Peyer's patch (tissue), 4 donors: Measurements from ENCODE around the gene ITIH1. TPM values are rescaled to one million over a fixed set of nuclear protein-coding genes. Genes with fewer than 3 reads are reported as not detected.

Experiments
- DNase-seq, 3 donors: peaks; one replicate each; pipeline ENCODE4 v3.0.0-alpha.2; 2017 to 2019
- H3K27ac ChIP-seq, 4 donors: fragments of 200-600 bp; sonication (generic); one replicate each; pipeline ENCODE4 v1.5.1; 2016 to 2019
- H3K27me3 ChIP-seq, 2 donors: fragments of 200-600 bp; sonication (generic); one replicate each; pipeline ENCODE4 v1.5.1; 2019
- H3K36me3 ChIP-seq, 3 donors: fragments of 200-600 bp; sonication (generic); one replicate each; pipeline ENCODE4 v1.5.1; 2016 to 2019
- H3K4me1 ChIP-seq, 4 donors: fragments of 200-600 bp; sonication (generic); one replicate each; pipeline ENCODE4 v1.5.1; 2016 to 2019
- H3K4me3 ChIP-seq, 4 donors: fragments of 200-600 bp; sonication (generic); 1 replicate in 3 of 4; 2 replicates in 1 of 4; pipeline ENCODE4 v1.5.1; 2016 to 2019; ENCODE audit warnings: mild to moderate bottlenecking in 1 of 4
- H3K9me3 ChIP-seq, 4 donors: fragments of 200-600 bp; sonication (generic); one replicate each; pipeline ENCODE4 v1.5.1; 2016 to 2019; ENCODE audit warnings: mild to moderate bottlenecking in 1 of 4
- POLR2A ChIP-seq, 2 donors: fragments of 450-650 bp; IDR thresholded peaks; one replicate each; pipeline ENCODE4 v1.5.1; 2017; ENCODE audit warnings: antibody characterized with exemption in 2 of 2, mild to moderate bottlenecking in 2 of 2, moderate library complexity in 2 of 2
- total RNA-seq, 4 donors: library from RNA; depleted of rRNA; stranded (reverse); fragments of >200 nt; gene quantifications; one replicate each; pipeline ENCODE4 v1.1.0, GENCODE V29; 2016
- TF ChIP-seq, protein P1 (sequence below), 6 experiments: fragments of 450-650 bp in 4 of 6; fragments of 200-600 bp in 2 of 6; sonication (generic) in 1 of 6; IDR thresholded peaks; one replicate each; pipeline ENCODE4 v1.5.1; 2017 to 2019; ENCODE audit warnings: antibody characterized with exemption in 6 of 6, mild to moderate bottlenecking in 3 of 6, moderate library complexity in 1 of 6

ITIH1 gene
- total RNA-seq, 4 donors from 2014 or later = not detected

GRCh38 chr3:52777959-52778805 is 783 bp downstream of the ITIH1 start:
- Histone ChIP-seq H3K36me3 (no peaks in the 10 kb centered on the region), H3K4me3 (no peak overlapping the region), H3K27ac (no peak overlapping the region), H3K9me3 (no peaks in the 10 kb centered on the region), H3K27me3 (no peaks in the 10 kb centered on the region), H3K4me1 (no peaks in the 10 kb centered on the region)
- TF ChIP-seq, protein P1, sequence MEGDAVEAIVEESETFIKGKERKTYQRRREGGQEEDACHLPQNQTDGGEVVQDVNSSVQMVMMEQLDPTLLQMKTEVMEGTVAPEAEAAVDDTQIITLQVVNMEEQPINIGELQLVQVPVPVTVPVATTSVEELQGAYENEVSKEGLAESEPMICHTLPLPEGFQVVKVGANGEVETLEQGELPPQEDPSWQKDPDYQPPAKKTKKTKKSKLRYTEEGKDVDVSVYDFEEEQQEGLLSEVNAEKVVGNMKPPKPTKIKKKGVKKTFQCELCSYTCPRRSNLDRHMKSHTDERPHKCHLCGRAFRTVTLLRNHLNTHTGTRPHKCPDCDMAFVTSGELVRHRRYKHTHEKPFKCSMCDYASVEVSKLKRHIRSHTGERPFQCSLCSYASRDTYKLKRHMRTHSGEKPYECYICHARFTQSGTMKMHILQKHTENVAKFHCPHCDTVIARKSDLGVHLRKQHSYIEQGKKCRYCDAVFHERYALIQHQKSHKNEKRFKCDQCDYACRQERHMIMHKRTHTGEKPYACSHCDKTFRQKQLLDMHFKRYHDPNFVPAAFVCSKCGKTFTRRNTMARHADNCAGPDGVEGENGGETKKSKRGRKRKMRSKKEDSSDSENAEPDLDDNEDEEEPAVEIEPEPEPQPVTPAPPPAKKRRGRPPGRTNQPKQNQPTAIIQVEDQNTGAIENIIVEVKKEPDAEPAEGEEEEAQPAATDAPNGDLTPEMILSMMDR (IDR thresholded peaks at IDR 0.05) = no peak
- TF ChIP-seq POLR2A (IDR thresholded peaks at IDR 0.05) = no peak
- DNase-seq = peak in 1 of 3 donors; percentile 35

DNA sequence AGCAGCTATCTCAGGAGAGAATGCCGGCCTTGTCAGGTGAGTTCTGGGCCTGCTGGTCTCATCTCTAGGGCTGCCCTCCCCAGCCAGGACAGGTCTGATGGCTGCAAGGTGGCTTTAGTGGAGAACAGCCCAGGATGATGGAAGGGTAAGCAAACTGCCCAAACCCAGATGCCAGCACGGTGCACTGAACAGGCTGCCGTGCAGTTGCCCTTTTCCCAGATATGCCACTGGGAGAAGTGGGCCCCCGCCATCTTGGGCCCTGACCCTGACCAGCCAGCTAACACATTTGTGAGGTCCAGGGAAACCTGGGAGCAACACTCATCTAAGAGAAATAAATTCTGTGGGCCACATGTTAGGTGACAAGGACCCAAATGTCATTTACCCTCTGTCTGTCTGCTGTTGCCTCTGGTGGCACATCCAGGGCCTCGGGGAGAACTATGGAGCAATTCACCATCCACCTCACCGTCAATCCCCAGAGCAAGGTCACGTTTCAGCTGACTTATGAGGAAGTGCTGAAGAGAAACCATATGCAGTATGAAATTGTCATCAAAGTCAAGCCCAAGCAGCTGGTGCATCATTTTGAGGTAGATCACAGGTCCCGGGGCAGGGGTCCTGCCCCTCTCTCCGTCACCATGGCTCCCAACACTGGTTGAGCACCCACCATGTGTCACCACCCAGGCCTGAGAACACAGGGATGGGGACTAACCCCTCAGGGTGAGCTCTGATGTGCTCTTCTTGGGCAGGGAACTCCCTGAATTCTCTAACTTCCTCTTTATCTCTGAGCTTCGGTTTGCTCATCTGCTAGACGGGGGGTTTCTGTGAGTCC is 1.8 kb downstream of the ITIH1 start:
- Histone ChIP-seq H3K36me3 (no peaks in the 10 kb centered on the region), H3K27ac (no peak overlapping the region), H3K9me3 (no peaks in the 10 kb centered on the region), H3K4me1 (no peaks in the 10 kb centered on the region), H3K4me3 (no peak overlapping the region), H3K27me3 (no peaks in the 10 kb centered on the region)
- TF ChIP-seq, protein P1 (IDR thresholded peaks at IDR 0.05) = no peak
- no peak for TF ChIP-seq POLR2A (IDR thresholded peaks at IDR 0.05)
- peak in 2 of 3 donors; percentile 19 to 42 for DNase-seq

DNA sequence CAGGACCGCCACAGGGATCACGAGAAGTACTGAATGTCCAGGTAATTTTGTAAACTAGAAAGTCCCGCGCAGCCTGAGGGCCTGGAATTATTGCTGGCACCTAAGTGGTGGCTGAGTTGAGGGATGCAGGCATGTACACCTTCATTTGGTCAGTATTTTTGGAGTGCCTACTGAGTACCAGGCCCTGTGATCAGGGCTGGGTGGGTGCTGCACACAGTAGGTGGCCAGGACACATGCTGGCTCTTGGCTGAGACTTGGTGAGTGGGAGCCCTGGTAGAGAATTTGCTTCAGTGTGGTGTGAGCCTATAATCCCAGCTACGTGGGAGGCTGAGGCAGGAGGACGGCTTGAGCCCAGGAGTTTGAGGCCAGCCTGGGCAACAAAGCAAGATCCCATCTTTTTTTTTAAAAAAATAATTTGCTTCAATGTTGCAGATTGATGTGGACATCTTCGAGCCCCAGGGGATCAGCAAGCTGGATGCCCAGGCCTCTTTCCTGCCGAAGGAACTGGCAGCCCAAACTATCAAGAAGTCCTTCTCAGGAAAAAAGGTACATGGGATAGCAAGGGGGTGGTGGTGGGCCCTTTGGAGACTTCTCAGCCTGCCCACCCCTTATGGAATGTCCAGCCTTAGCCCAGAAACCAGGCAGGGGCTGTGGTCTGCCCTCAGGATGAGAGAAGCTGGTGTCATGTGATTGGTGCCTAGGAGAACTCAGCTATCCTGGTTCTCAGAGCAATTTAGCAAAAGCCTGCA is 2.6 kb downstream of the ITIH1 start:
- no peak overlapping the region for H3K4me3 ChIP-seq
- peak in 1 of 3 donors; percentile 21 for DNase-seq
- no peak overlapping the region for H3K27ac ChIP-seq
- H3K9me3 ChIP-seq = no peaks in the 10 kb centered on the region
- H3K4me1 ChIP-seq = no peaks in the 10 kb centered on the region
- TF ChIP-seq POLR2A (IDR thresholded peaks at IDR 0.05) = no peak
- H3K27me3 ChIP-seq = no peaks in the 10 kb centered on the region
- no peaks in the 10 kb centered on the region for H3K36me3 ChIP-seq

- no peaks in the 10 kb centered on the region for H3K9me3 ChIP-seq
- no peaks in the 10 kb centered on the region for H3K36me3 ChIP-seq
- no peak for TF ChIP-seq POLR2A (IDR thresholded peaks at IDR 0.05)
- TF ChIP-seq, protein P1 (IDR thresholded peaks at IDR 0.05) = no peak
- DNase-seq = peak in 1 of 3 donors; percentile 23
- H3K4me1 ChIP-seq = no peaks in the 10 kb centered on the region
- H3K27me3 ChIP-seq = no peaks in the 10 kb centered on the region
- no peak overlapping the region for H3K27ac ChIP-seq
- no peak overlapping the region for H3K4me3 ChIP-seq
Observed at GRCh38 chr3:52781741-52782140, 4.3 kb downstream of the ITIH1 start.

- no peaks in the 10 kb centered on the region for H3K9me3 ChIP-seq
- no peak overlapping the region for H3K4me3 ChIP-seq
- TF ChIP-seq, protein P1 (IDR thresholded peaks at IDR 0.05) = no peak
- no peak for TF ChIP-seq POLR2A (IDR thresholded peaks at IDR 0.05)
- H3K4me1 ChIP-seq = no peaks in the 10 kb centered on the region
- no peaks in the 10 kb centered on the region for H3K27me3 ChIP-seq
- DNase-seq = peak in 1 of 3 donors; percentile 18
- no peak overlapping the region for H3K27ac ChIP-seq
- H3K36me3 ChIP-seq = no peaks in the 10 kb centered on the region
Observed at GRCh38 chr3:52782412-52783210, 5.2 kb downstream of the ITIH1 start.
